A549 (cell line): ENCODE data around the gene TMEM213.

ENCODE experiments used
- BHLHE40 ChIP-seq: IDR thresholded peaks from 2 replicates; pipeline ENCODE4 v1.6.1; 2012; ENCODE audit warnings: low read depth, low read length, inconsistent platforms
- CEBPB ChIP-seq, 2 experiments: fragments of >200 bp in 1 of 2; sonication (Bioruptor Twin) in 1 of 2; formaldehyde crosslinking in 1 of 2; IDR thresholded peaks; 2 replicates each; pipeline ENCODE4 v1.6.1; 2012 to 2016
- CHD2 ChIP-seq: fragments of 150-350 bp; IDR thresholded peaks from 2 replicates; pipeline ENCODE4 v1.6.1; 2014; ENCODE audit warnings: low read length; ENCODE audit not compliant: partially characterized antibody
- CTCF ChIP-seq: fragments of >200 bp; sonication (Bioruptor Twin); formaldehyde crosslinking; IDR thresholded peaks from 3 replicates; pipeline ENCODE4 v1.5.1; 2016
- KDM5A ChIP-seq: fragments of 200-600 bp; sonication (generic); IDR thresholded peaks from 2 replicates; pipeline ENCODE4 v1.6.1; 2016; ENCODE audit warnings: antibody characterized with exemption, mild to moderate bottlenecking
- MAFK ChIP-seq: fragments of 450-650 bp; IDR thresholded peaks from 2 replicates; pipeline ENCODE4 v1.6.1; 2014; ENCODE audit not compliant: partially characterized antibody
- NR3C1 ChIP-seq: fragments of >200 bp; sonication (Bioruptor Twin); formaldehyde crosslinking; IDR thresholded peaks from 3 replicates; pipeline ENCODE4 v1.6.1; 2017
- PHF8 ChIP-seq: fragments of 200-600 bp; sonication (generic); IDR thresholded peaks from 2 replicates; pipeline ENCODE4 v1.6.1; 2016; ENCODE audit warnings: low read depth, mild to moderate bottlenecking, antibody characterized with exemption, moderate library complexity, borderline replicate concordance
- POLR2A ChIP-seq: IDR thresholded peaks from 2 replicates; pipeline ENCODE4 v1.6.1; 2012; ENCODE audit warnings: mild to moderate bottlenecking, low read length
- ZNF302 ChIP-seq: fragments of 250-450 bp; sonication (Bioruptor Pico); IDR thresholded peaks from 2 replicates; pipeline ENCODE4 v1.9.0; 2021; ENCODE audit warnings: inconsistent platforms, mild to moderate bottlenecking, moderate library complexity
- TF ChIP-seq, protein P1 (sequence below): IDR thresholded peaks from 2 replicates; pipeline ENCODE4 v1.6.1; 2012; ENCODE audit warnings: low read depth, borderline replicate concordance
- TF ChIP-seq, protein P2 (sequence below): fragments of 250-450 bp; sonication (Bioruptor Pico); IDR thresholded peaks from 2 replicates; pipeline ENCODE4 v1.5.0; 2021; ENCODE audit warnings: mild to moderate bottlenecking, moderate library complexity, borderline replicate concordance

GRCh38 chr7:138752518-138753149 is 45.2 kb upstream of the TMEM213 start:
- no peak for TF ChIP-seq CTCF
- no peak for TF ChIP-seq POLR2A
- no peak for TF ChIP-seq PHF8
- TF ChIP-seq MAFK, result no peak
- TF ChIP-seq, protein P1, sequence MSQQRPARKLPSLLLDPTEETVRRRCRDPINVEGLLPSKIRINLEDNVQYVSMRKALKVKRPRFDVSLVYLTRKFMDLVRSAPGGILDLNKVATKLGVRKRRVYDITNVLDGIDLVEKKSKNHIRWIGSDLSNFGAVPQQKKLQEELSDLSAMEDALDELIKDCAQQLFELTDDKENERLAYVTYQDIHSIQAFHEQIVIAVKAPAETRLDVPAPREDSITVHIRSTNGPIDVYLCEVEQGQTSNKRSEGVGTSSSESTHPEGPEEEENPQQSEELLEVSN, result no peak
- TF ChIP-seq NR3C1, result no peak
- TF ChIP-seq CHD2, result no peak
- TF ChIP-seq ZNF302 (CRISPR knock-in tag), result no peak
- no peak for TF ChIP-seq CEBPB (IDR thresholded peaks at IDR 0.05)
- no peak for TF ChIP-seq KDM5A
- TF ChIP-seq BHLHE40, result no peak
- TF ChIP-seq, protein P2, sequence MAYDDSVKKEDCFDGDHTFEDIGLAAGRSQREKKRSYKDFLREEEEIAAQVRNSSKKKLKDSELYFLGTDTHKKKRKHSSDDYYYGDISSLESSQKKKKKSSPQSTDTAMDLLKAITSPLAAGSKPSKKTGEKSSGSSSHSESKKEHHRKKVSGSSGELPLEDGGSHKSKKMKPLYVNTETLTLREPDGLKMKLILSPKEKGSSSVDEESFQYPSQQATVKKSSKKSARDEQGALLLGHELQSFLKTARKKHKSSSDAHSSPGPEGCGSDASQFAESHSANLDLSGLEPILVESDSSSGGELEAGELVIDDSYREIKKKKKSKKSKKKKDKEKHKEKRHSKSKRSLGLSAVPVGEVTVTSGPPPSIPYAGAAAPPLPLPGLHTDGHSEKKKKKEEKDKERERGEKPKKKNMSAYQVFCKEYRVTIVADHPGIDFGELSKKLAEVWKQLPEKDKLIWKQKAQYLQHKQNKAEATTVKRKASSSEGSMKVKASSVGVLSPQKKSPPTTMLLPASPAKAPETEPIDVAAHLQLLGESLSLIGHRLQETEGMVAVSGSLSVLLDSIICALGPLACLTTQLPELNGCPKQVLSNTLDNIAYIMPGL (CRISPR knock-in tag), result no peak
